ENCODE results near the gene CDH13. TPM values are rescaled to one million over a fixed set of nuclear protein-coding genes. Genes with fewer than 3 reads are reported as not detected.

CDH13 gene
- polyA plus RNA-seq, 3 donors = 1.0 to 7.7 (median 2.8) TPM

GRCh38 chr16:83768986-83769385, 1142.2 kb downstream of the CDH13 start:
- H3K27ac ChIP-seq (ENCODE audit: low read depth, low read length) = no peak overlapping the region
- WGBS, 3 donors = 21 to 44% (median 35%) methylated on average over 2 of the region's 2 CpGs

DNA sequence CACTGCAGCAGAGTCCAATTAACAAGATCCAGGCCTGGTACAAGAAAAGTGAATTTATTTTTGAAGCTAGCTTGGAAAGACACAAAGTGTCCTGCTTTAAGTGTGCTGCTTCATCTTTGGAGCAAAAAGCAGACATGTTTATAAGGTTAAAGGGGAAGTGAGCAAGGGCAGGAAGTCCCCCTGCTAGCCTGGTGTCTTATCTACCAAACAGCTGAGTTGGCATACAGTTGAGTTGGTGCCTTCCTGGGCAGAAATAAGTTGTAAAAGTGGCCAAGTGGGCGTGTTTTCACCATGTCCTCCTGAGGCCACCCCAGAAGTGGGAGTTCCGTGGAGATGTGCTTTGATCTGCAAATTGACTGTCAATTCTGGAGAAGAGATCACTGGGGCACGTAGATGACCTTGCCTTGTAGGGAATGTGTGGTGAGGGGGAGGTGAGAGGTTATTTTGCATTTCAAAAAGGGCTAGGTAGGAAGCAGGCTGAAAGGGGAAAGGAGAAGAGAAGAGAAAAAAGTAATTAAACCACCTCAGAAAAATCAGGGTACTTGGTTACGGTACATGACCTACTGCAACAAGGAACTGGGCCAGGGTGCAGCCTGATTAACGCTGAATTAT, 1142.7 kb downstream of the CDH13 start:
- no peak overlapping the region for H3K27ac ChIP-seq (ENCODE audit: low read depth, low read length)
- WGBS, 3 donors = 31 to 49% (median 46%) methylated on average over 5 of the region's 5 CpGs

GRCh38 chr16:83771306-83771942, 1144.7 kb downstream of the CDH13 start:
- H3K27ac ChIP-seq (ENCODE audit: low read depth, low read length) = no peak overlapping the region
- 35 to 54% (median 49%) methylated on average over 5 of the region's 5 CpGs for WGBS, 3 donors

DNA sequence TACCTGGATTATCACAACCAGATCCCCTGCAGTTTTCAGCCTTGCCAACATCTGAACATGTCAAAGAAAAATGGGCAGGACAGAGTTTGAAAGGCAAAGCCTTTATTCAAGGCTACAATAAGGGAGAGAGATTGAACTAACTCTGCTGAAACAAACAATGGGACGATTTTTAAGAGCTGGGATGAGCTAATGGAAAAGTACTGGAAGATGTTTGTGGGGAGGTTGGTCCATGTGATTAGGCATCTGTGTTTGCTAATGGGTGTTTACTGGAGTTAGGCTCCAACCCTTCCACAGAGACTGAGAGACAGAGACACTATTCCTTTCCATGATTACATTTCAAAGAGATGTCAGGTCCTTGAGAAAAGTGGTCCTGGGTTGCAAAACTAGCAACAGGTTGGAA, 1146.0 kb downstream of the CDH13 start:
- WGBS, 3 donors = 38 to 49% (median 39%) methylated on average over 1 of the region's 1 CpG
- H3K27ac ChIP-seq (ENCODE audit: low read depth, low read length) = no peak overlapping the region

- H3K27ac ChIP-seq (ENCODE audit: low read depth, low read length) = no peak overlapping the region
- WGBS, 3 donors = 81 to 85% (median 82%) methylated on average over 4 of the region's 4 CpGs
Measured at GRCh38 chr16:83774066-83774465, 1147.3 kb downstream of the CDH13 start.

GRCh38 chr16:83776944-83777343, 1150.2 kb downstream of the CDH13 start:
- WGBS, 3 donors = 73 to 88% (median 85%) methylated on average over 9 of the region's 9 CpGs

GRCh38 chr16:83779886-83780285, 1153.1 kb downstream of the CDH13 start:
- no peak overlapping the region for H3K27ac ChIP-seq (ENCODE audit: low read depth, low read length)
- WGBS, 3 donors = 15 to 28% (median 26%) methylated on average over 6 of the region's 6 CpGs

More at GRCh38 chr16:83776944-83777343, 1150.2 kb downstream of the CDH13 start:
- H3K27ac ChIP-seq (ENCODE audit: low read depth, low read length) = no peak overlapping the region

GRCh38 chr16:83785455-83785854, 1158.7 kb downstream of the CDH13 start:
- no peak overlapping the region for H3K27ac ChIP-seq (ENCODE audit: low read depth, low read length)
- 74 to 81% (median 77%) methylated on average over 2 of the region's 2 CpGs for WGBS, 3 donors

DNA sequence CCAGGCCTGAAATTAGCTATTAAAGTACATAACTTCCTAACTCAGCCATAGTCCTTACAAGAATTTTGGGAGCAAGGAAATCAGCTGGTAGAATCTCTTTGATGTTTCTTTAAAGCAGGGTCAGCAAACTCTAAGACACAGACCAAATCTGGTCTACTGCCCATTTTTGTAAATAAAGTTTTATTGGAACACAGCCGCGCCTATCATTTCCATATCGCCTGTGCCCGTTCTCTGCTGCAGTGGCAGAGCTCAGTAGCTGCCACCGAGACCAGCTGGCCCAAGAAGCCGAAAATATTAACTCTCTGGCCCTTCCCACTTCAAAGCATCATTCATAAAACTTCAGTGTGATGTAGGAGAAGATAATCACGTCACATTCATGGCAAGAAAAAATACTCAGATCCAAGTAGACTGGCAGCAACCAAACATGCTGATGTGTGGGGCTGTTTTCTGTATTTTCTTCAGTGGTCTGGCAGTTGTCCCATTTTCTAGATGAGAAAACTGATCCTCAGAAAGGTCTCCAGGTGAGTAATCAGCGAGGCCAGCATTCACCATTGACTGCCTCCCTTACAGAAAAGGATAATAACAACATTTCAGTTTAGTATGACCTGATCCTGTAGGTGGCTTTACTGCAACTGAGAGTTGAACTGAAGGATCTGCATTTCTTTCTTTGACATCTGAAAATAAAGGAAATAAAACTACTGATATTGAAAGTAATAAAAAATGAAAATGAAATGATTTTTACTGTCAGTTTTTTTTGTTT, 1163.1 kb downstream of the CDH13 start:
- WGBS, 3 donors = 80 to 91% (median 88%) methylated on average over 8 of the region's 8 CpGs
- H3K27ac ChIP-seq (ENCODE audit: low read depth, low read length) = no peak overlapping the region

DNA sequence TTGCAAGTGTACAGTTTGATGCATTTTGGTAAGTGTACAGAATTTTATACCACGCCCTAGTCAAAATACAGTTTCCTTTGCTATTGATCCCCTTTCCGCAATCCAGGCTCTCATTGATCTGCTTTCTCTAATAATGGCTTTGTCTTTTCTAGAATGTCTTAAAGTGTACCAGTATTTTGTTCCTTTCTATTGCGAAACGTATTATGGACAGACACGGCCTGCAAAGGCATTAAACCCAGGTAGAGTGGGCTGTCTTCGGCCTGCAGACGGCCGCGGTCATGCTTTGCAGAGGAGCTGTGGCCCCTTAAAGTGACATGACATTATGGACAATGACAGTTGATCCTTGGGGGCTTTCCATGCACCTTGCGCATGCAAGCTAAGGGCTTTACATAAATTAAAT, 1165.1 kb downstream of the CDH13 start:
- WGBS, 3 donors = 88 to 94% (median 93%) methylated on average over 10 of the region's 10 CpGs
- H3K27ac ChIP-seq (ENCODE audit: low read depth, low read length) = no peak overlapping the region

DNA sequence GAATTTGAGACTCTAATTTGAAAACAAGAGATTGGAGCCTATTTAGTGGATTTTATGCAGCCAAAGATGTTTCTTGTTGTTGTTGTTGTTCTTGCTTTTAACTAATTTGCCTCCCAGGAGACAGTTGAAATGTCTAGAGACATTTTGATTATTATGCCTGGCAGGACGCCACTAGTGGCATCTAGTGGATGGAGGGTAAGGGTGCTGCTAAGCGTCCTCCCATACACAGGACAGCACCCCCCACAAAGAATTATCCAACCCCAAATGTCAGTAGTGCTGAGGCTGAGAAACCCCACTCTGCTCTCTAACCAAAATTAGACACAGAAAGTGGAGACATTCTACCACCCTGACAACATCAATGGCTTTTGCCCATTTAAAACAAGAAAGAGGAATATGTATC, 1165.6 kb downstream of the CDH13 start:
- 69 to 84% (median 83%) methylated on average over 2 of the region's 2 CpGs for WGBS, 3 donors
- no peak overlapping the region for H3K27ac ChIP-seq (ENCODE audit: low read depth, low read length)

DNA sequence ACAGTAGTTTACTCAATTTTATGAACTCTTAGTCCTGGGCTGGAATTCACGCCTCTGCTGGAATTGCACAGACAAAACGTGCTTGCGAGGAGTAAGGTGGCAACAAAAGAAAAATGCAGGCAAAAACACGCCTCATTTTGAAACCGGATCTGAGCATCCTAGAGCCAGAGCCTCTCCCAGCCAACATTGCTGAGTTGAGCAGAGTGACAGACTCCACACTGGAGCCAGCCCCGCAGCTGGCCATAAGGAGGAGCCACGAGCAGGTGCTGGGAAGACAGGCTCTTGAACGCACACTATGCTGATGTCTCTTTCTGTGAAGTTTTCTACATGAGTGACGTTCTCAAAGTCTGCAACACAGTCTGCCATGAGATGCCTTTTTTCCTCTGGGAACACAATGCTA, 1166.4 kb downstream of the CDH13 start:
- H3K27ac ChIP-seq (ENCODE audit: low read depth, low read length) = no peak overlapping the region
- 58 to 76% (median 69%) methylated on average over 9 of the region's 9 CpGs for WGBS, 3 donors

- 59 to 67% (median 67%) methylated on average over 10 of the region's 10 CpGs for WGBS, 3 donors
Measured at GRCh38 chr16:83794860-83795554, 1168.2 kb downstream of the CDH13 start.

GRCh38 chr16:83797013-83797412, 1170.2 kb downstream of the CDH13 start:
- no peak overlapping the region for H3K27ac ChIP-seq (ENCODE audit: low read depth, low read length)
- 52 to 74% (median 72%) methylated on average over 9 of the region's 9 CpGs for WGBS, 3 donors

More at GRCh38 chr16:83794860-83795554, 1168.2 kb downstream of the CDH13 start:
- H3K27ac ChIP-seq (ENCODE audit: low read depth, low read length) = no peak overlapping the region

DNA sequence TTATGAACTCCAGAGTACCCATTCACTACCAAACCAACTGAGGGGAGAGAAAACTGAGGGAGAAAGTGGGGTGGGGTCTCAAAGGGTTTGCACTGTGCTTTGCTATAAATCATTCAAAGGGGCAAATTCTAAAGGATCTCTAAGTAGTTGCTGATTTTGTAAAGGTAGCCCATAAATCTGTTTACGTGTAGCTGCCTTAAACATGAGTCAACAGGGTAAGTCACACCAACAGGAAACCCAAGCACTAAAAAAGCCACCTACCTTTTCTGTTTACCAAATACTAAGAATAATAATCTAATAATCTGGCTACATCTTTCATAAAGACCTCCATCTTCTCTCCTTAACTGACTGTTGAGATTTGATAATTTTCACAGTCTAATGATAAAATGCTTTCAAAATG, 1172.6 kb downstream of the CDH13 start:
- WGBS, 3 donors = 38 to 89% (median 81%) methylated on average over 1 of the region's 1 CpG
- H3K27ac ChIP-seq (ENCODE audit: low read depth, low read length) = no peak overlapping the region

DNA sequence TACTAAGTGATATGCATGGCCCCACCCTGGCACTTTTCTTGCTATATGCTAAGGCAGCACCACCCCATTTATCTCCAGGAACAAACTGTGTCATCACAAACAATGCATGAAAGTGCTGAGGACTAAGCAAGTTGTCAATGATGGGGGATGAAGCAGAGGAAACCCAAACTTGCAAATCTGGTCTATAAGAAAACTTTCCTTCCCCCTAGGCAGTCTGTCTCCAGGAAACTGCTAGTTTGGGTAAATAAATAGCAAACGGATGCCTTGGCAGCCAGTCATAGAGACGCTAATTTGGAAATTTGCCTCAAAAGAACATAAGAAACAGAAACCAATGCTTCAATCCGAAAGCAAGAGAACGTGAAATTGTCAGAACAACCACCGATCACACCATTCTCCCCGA, 1175.4 kb downstream of the CDH13 start:
- 20 to 27% (median 20%) methylated on average over 6 of the region's 6 CpGs for WGBS, 3 donors
- no peak overlapping the region for H3K27ac ChIP-seq (ENCODE audit: low read depth, low read length)

GRCh38 chr16:83802554-83803205, 1175.9 kb downstream of the CDH13 start:
- WGBS, 3 donors = 35 to 44% (median 39%) methylated on average over 11 of the region's 11 CpGs
- H3K27ac ChIP-seq (ENCODE audit: low read depth, low read length) = no peak overlapping the region

DNA sequence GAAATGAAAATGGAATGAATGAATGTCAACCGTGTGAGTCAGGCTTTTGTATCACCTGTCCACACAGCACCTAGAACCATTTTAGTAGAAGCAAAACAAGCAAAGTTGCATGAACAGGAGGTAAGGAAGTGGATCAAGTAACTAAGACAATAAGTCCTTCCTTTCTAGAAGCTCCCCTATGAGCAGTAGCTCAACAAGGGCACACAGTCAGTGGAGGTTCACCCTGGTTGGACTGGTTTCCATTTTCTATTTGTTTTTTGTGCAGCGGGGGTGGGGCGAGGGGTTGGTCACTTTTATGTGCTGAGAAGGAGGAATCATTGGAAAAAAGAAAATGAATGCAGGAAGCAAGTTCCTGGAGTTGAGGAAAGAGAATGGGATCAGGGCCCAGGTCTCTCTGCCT, 1177.0 kb downstream of the CDH13 start:
- H3K27ac ChIP-seq (ENCODE audit: low read depth, low read length) = no peak overlapping the region
- 44 to 82% (median 82%) methylated on average over 3 of the region's 3 CpGs for WGBS, 3 donors
